HL-60 (cell line): Measurements from ENCODE around the gene RSPH10B.
"Not testable (repeated sequence)": the region's sequence is repeated elsewhere in the genome, so short reads cannot be mapped to it uniquely, and the experiment has no call there.

ENCODE experiments used
- DNase-seq, 2 experiments: peaks; one replicate each; pipeline ENCODE4 v3.0.0-alpha.2; 2010 to 2020; ENCODE audit warnings: low read depth in 1 of 2, low spot score in 1 of 2
- H3K27ac ChIP-seq: fragments of 250-450 bp; sonication (Bioruptor Pico); replicated peaks from 2 replicates; pipeline ENCODE4 v1.5.1; 2020; ENCODE audit warnings: mild to moderate bottlenecking, moderate library complexity
- H3K27me3 ChIP-seq: fragments of 250-450 bp; sonication (Bioruptor Pico); 2 replicates; pipeline ENCODE4 v1.5.1; 2021; ENCODE audit warnings: mild to moderate bottlenecking, moderate library complexity; ENCODE audit not compliant: insufficient read depth, poor library complexity, severe bottlenecking
- H3K4me3 ChIP-seq: replicated peaks from 2 replicates; pipeline ENCODE4 v1.5.1; 2011; ENCODE audit warnings: mild to moderate bottlenecking, control low read depth, low read length; ENCODE audit not compliant: insufficient read depth
- GABPA ChIP-seq: IDR thresholded peaks from 2 replicates; pipeline ENCODE4 v1.6.1; 2012; ENCODE audit warnings: low read depth
- POLR2AphosphoS5 ChIP-seq: IDR thresholded peaks from 2 replicates; pipeline ENCODE4 v1.6.1; 2012; ENCODE audit warnings: low read depth
- SPI1 ChIP-seq: IDR thresholded peaks from 2 replicates; pipeline ENCODE4 v1.6.1; 2012; ENCODE audit warnings: low read depth, mild to moderate bottlenecking, borderline replicate concordance
- long read RNA-seq: library from polyadenylated mRNA; unstranded; transcript quantifications from one replicate; pipeline ENCODE4 v2.0.0, GENCODE V29; 2020
- TF ChIP-seq, protein P1 (sequence below): IDR thresholded peaks from one replicate; pipeline ENCODE4 v1.5.1; 2011; ENCODE audit warnings: low read length, control low read depth, inconsistent platforms; ENCODE audit not compliant: insufficient read depth
- TF ChIP-seq, protein P2 (sequence below): IDR thresholded peaks from 2 replicates; pipeline ENCODE4 v1.6.1; 2012; ENCODE audit warnings: low read depth; ENCODE audit not compliant: insufficient replicate concordance

Gene RSPH10B
- long read RNA-seq = 0 reads

GRCh38 chr7:5970347-5970911 is at the start of gene RSPH10B:
Gene RSPH10B (minus strand): TSS chr7:5970689. CDS start chr7:5967116, 3,573 bp downstream.
- not testable (repeated sequence) for H3K27me3 ChIP-seq, H3K4me3 ChIP-seq, H3K27ac ChIP-seq, DNase-seq

DNA sequence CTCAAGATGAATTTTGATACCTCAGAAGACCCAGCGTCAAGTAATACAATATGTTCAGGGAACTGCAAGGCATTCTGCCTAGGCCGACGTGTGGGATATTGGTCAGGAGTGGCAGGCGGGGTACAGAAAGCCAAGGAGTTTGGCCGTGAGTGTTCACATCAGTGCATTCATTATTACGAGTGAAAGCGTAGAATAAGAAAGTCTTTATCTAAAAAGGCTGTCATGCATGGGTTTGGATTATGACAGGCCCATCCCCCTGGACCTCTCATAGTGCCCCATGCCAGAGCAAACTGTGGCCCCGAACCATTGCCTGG is 46.1 kb upstream of the RSPH10B start:
- Histone ChIP-seq H3K4me3 (no peak overlapping the region), H3K27ac (no peak overlapping the region), H3K27me3 (no peaks in the 10 kb centered on the region)
- TF ChIP-seq, protein P1, sequence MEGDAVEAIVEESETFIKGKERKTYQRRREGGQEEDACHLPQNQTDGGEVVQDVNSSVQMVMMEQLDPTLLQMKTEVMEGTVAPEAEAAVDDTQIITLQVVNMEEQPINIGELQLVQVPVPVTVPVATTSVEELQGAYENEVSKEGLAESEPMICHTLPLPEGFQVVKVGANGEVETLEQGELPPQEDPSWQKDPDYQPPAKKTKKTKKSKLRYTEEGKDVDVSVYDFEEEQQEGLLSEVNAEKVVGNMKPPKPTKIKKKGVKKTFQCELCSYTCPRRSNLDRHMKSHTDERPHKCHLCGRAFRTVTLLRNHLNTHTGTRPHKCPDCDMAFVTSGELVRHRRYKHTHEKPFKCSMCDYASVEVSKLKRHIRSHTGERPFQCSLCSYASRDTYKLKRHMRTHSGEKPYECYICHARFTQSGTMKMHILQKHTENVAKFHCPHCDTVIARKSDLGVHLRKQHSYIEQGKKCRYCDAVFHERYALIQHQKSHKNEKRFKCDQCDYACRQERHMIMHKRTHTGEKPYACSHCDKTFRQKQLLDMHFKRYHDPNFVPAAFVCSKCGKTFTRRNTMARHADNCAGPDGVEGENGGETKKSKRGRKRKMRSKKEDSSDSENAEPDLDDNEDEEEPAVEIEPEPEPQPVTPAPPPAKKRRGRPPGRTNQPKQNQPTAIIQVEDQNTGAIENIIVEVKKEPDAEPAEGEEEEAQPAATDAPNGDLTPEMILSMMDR = no peak
- no peak for TF ChIP-seq SPI1
- TF ChIP-seq, protein P2, sequence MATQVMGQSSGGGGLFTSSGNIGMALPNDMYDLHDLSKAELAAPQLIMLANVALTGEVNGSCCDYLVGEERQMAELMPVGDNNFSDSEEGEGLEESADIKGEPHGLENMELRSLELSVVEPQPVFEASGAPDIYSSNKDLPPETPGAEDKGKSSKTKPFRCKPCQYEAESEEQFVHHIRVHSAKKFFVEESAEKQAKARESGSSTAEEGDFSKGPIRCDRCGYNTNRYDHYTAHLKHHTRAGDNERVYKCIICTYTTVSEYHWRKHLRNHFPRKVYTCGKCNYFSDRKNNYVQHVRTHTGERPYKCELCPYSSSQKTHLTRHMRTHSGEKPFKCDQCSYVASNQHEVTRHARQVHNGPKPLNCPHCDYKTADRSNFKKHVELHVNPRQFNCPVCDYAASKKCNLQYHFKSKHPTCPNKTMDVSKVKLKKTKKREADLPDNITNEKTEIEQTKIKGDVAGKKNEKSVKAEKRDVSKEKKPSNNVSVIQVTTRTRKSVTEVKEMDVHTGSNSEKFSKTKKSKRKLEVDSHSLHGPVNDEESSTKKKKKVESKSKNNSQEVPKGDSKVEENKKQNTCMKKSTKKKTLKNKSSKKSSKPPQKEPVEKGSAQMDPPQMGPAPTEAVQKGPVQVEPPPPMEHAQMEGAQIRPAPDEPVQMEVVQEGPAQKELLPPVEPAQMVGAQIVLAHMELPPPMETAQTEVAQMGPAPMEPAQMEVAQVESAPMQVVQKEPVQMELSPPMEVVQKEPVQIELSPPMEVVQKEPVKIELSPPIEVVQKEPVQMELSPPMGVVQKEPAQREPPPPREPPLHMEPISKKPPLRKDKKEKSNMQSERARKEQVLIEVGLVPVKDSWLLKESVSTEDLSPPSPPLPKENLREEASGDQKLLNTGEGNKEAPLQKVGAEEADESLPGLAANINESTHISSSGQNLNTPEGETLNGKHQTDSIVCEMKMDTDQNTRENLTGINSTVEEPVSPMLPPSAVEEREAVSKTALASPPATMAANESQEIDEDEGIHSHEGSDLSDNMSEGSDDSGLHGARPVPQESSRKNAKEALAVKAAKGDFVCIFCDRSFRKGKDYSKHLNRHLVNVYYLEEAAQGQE = no peak
- TF ChIP-seq POLR2AphosphoS5 = no peak
- TF ChIP-seq GABPA = no peak
- DNase-seq = no peak

DNA sequence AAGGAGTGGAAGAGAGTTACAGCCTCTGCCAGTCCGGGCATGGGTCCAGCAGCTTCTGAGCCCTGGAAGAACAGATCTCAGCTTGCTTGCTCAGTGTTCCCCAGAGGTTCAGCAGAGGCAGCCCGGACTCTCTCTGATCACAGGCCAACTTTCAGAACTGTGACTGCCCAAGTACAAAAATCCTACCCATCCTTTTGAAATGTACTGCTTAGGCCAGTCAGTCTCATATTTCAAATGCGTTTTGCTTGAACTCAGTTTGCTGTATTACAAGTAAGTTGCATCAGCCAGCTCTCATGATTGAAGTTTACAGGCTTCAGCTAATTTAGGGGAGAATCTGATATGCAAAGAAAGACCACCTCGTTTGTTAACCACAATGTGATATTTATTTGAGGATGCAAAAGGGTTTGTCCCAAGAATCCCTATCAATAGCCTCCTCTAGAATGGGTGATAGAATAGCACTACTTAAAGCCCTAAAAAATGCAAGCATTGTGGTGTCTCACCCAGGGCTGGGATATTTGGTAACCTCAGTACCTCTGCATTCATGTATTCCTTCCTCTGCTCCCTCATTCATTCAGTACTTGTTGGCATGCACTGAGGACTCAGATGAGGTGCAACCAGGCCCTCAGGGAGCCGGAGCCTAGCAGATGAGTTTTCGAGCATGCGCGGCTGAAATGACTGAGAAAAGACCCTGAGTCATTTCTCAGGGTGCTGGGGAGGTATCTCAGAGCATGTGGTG is 45.6 kb upstream of the RSPH10B start:
- Histone ChIP-seq H3K4me3 (no peak overlapping the region), H3K27me3 (no peaks in the 10 kb centered on the region), H3K27ac (no peak overlapping the region)
- no peak for DNase-seq
- TF ChIP-seq POLR2AphosphoS5 (0 out of 2 replicates have a peak, but pooled peaks have one; percentile 31), SPI1 (no peak)

- peak in 1 of 2 experiments; percentile 35 for DNase-seq
- H3K27ac ChIP-seq = no peak overlapping the region
- no peak overlapping the region for H3K4me3 ChIP-seq
- H3K27me3 ChIP-seq = no peaks in the 10 kb centered on the region
- TF ChIP-seq SPI1 = no peak
- TF ChIP-seq, protein P2 = no peak
- TF ChIP-seq, protein P1 = no peak
- no peak for TF ChIP-seq POLR2AphosphoS5
- no peak for TF ChIP-seq GABPA
These were observed 42.0 kb upstream of the RSPH10B start for GRCh38 chr7:6012355-6013104.
